ENCODE measurements around the gene CHGA. TPM values are rescaled to one million over a fixed set of nuclear protein-coding genes. Genes with fewer than 3 reads are reported as not detected.

CHGA gene
- total RNA-seq, 1 donor from 2014 or later, result 663 TPM

DNA sequence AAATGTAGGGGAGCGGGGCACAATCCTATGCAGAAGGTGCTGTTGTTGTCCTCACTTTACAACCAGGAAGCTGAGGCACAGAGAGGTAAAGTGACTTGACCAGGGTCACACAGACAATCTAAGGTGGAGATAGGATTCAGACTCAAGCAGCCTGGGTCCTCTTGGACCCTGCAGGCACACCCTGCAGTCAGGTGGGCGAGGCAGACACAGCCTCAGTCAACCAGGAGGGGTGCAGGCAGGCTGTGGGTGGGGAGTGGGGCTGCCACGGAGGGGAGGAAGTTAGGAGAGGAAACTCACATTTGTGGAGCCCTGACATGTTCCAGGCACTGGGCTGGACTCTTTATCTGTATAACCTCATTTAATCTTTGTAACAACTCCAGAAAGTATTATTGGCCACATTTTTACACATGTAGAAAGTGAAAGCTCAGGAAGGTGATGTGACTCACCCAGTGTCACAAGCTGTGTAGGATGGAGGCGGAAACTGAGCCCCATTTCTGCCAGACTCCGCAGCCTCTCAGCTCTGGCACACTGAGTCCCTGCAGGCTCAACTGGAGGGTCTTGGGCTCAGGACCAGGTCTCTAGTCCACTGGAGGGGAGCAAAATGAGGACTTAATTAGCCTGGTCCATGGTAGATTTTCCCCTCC lies 24.9 kb upstream of the CHGA start:
- H3K27ac Mint-ChIP-seq (ENCODE audit: unreplicated experiment), result no peak overlapping the region
- peaks cover 9% of the 10 kb centered on the region for H3K27me3 Mint-ChIP-seq (ENCODE audit: unreplicated experiment)
- TF ChIP-seq, protein P1, sequence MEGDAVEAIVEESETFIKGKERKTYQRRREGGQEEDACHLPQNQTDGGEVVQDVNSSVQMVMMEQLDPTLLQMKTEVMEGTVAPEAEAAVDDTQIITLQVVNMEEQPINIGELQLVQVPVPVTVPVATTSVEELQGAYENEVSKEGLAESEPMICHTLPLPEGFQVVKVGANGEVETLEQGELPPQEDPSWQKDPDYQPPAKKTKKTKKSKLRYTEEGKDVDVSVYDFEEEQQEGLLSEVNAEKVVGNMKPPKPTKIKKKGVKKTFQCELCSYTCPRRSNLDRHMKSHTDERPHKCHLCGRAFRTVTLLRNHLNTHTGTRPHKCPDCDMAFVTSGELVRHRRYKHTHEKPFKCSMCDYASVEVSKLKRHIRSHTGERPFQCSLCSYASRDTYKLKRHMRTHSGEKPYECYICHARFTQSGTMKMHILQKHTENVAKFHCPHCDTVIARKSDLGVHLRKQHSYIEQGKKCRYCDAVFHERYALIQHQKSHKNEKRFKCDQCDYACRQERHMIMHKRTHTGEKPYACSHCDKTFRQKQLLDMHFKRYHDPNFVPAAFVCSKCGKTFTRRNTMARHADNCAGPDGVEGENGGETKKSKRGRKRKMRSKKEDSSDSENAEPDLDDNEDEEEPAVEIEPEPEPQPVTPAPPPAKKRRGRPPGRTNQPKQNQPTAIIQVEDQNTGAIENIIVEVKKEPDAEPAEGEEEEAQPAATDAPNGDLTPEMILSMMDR (IDR thresholded peaks at IDR 0.05; ENCODE audit: partially characterized antibody, unreplicated experiment), result no peak
- peaks cover 2% of the 10 kb centered on the region for H3K9me3 Mint-ChIP-seq (ENCODE audit: unreplicated experiment)
- no peak for DNase-seq
- peaks cover 9% of the 10 kb centered on the region for H3K4me1 Mint-ChIP-seq (ENCODE audit: low read depth, unreplicated experiment)
- peaks cover 13% of the 10 kb centered on the region for H3K36me3 Mint-ChIP-seq (ENCODE audit: unreplicated experiment)
- no peak overlapping the region for H3K4me3 Mint-ChIP-seq (ENCODE audit: unreplicated experiment)

DNA sequence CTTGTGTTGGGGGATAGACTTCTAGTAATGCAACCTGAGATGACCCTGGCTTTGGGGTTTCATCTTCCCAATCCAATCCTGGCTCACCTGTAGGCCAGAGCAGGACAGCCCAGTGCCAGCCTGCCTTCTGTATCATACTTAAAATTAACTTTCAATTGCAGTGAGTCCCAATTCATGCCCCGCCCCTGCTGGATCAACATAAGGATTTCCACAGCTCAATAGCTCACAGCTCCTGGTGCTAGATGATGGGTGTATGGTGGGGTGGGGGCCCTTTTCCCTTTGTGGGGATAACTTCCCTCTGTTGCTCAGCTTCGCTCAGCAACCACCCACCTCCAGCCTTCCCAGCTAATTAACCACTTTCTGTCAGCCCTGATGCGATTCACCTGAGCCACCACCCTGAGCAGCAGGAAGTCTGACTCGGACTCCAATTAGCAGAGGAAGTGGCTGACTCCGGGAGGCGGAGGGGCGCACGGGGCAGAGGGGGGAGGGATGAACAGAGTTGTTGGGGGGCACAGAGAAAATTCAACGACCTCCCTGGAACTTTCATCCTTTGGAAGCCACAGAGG lies 24.3 kb upstream of the CHGA start:
- Mint-ChIP-seq H3K27ac (ENCODE audit: unreplicated experiment) (no peak overlapping the region), H3K36me3 (ENCODE audit: unreplicated experiment) (peaks cover 7% of the 10 kb centered on the region), H3K4me3 (ENCODE audit: unreplicated experiment) (no peak overlapping the region), H3K9me3 (ENCODE audit: unreplicated experiment) (peaks cover 2% of the 10 kb centered on the region), H3K4me1 (ENCODE audit: low read depth, unreplicated experiment) (peaks cover 14% of the 10 kb centered on the region), H3K27me3 (ENCODE audit: unreplicated experiment) (peaks cover 10% of the 10 kb centered on the region)
- TF ChIP-seq, protein P1 (IDR thresholded peaks at IDR 0.05; ENCODE audit: partially characterized antibody, unreplicated experiment), result no peak
- no peak for DNase-seq

DNA sequence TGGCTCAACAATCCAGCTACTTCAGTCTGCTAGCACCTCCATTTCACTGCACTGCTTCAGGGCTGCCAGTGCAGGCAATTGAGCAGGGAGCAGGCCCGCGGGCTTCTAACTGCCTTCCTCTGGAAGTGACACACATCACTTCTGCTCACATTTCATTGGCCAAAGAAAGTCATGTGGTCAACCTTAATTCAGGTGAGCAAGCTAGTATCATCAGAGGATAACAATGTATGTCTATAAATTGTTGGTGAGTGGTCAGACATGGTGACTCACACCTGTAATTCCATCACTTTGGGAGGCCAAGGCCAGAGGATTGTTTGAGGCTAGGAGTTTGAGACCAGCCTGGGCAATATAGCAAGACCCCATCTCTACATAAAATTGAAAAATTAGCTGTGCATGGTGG lies 22.3 kb upstream of the CHGA start:
- no peak for DNase-seq
- H3K27me3 Mint-ChIP-seq (ENCODE audit: unreplicated experiment), result peaks cover 6% of the 10 kb centered on the region
- H3K9me3 Mint-ChIP-seq (ENCODE audit: unreplicated experiment), result peaks cover 2% of the 10 kb centered on the region
- peaks cover 16% of the 10 kb centered on the region for H3K4me1 Mint-ChIP-seq (ENCODE audit: low read depth, unreplicated experiment)
- TF ChIP-seq, protein P1 (IDR thresholded peaks at IDR 0.05; ENCODE audit: partially characterized antibody, unreplicated experiment), result no peak
- no peak overlapping the region for H3K27ac Mint-ChIP-seq (ENCODE audit: unreplicated experiment)
- H3K4me3 Mint-ChIP-seq (ENCODE audit: unreplicated experiment), result no peak overlapping the region
- peaks cover 4% of the 10 kb centered on the region for H3K36me3 Mint-ChIP-seq (ENCODE audit: unreplicated experiment)

DNA sequence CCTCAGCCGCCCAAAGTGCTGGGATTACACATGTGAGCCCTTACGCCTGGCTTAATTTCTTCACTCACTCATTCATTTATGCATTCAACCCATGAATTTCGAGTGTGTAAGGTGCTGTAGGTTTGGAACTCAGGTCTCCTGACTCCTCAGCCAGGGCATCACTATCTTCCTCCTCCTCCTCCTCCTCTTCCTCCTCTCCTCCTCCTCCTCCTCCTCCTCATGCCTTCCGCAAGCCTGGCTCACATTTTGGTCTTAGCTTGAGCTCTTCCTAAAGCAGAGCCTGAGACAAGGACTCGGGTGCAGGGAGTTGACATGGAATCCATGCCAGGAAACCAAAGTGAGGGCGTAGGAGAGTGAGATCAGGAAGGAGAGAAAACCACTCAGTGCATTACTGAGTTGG lies 20.8 kb upstream of the CHGA start:
- peaks cover 21% of the 10 kb centered on the region for H3K4me1 Mint-ChIP-seq (ENCODE audit: low read depth, unreplicated experiment)
- TF ChIP-seq, protein P1 (IDR thresholded peaks at IDR 0.05; ENCODE audit: partially characterized antibody, unreplicated experiment), result no peak
- peak overlapping the region; percentile 75 for H3K4me3 Mint-ChIP-seq (ENCODE audit: unreplicated experiment)
- peak overlapping the region; percentile 89 for H3K27ac Mint-ChIP-seq (ENCODE audit: unreplicated experiment)
- peaks cover 7% of the 10 kb centered on the region for H3K27me3 Mint-ChIP-seq (ENCODE audit: unreplicated experiment)
- no peak for DNase-seq
- peaks cover 2% of the 10 kb centered on the region for H3K9me3 Mint-ChIP-seq (ENCODE audit: unreplicated experiment)
- H3K36me3 Mint-ChIP-seq (ENCODE audit: unreplicated experiment), result peaks cover 4% of the 10 kb centered on the region

DNA sequence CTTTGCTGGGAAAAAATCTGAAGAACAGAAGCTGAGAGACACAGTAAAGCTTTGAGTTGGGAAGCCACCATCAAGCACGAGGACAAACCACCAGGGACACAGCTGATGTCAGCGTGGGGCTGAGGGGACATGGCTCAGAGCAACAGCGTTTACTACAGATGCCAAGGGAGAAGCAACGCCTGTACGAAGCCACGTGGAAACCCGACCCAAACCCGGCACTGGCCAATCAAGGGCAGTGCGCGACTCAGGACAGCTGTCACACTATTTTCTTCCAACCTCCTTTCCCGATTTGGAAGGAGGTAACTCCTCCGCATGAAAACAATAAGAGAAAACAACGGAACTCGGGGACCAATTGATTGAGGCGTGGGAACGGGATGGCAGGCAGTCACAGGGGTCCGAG lies 20.2 kb upstream of the CHGA start:
- no peak for DNase-seq
- H3K36me3 Mint-ChIP-seq (ENCODE audit: unreplicated experiment), result peaks cover 4% of the 10 kb centered on the region
- TF ChIP-seq, protein P1 (IDR thresholded peaks at IDR 0.05; ENCODE audit: partially characterized antibody, unreplicated experiment), result no peak
- H3K4me3 Mint-ChIP-seq (ENCODE audit: unreplicated experiment), result peak overlapping the region; percentile 75
- H3K27me3 Mint-ChIP-seq (ENCODE audit: unreplicated experiment), result peaks cover 9% of the 10 kb centered on the region
- peaks cover 26% of the 10 kb centered on the region for H3K4me1 Mint-ChIP-seq (ENCODE audit: low read depth, unreplicated experiment)
- peak overlapping the region; percentile 89 for H3K27ac Mint-ChIP-seq (ENCODE audit: unreplicated experiment)
- peaks cover 2% of the 10 kb centered on the region for H3K9me3 Mint-ChIP-seq (ENCODE audit: unreplicated experiment)
